Brain microvascular endothelial cell (primary cell): ENCODE data around the gene DNAH6.

Experiments
- DNase-seq: peaks from one replicate; pipeline ENCODE4 v3.0.0-alpha.2; 2020
- H3K27ac ChIP-seq: fragments of 250-450 bp; sonication (Bioruptor Pico); 2 replicates; pipeline ENCODE4 v1.5.1; 2020; ENCODE audit warnings: mild to moderate bottlenecking, moderate library complexity
- H3K27me3 ChIP-seq: fragments of 250-450 bp; sonication (Bioruptor Pico); replicated peaks from 2 replicates; pipeline ENCODE4 v1.5.1; 2020; ENCODE audit warnings: mild to moderate bottlenecking
- H3K36me3 ChIP-seq: fragments of 250-450 bp; sonication (Bioruptor Pico); replicated peaks from 2 replicates; pipeline ENCODE4 v1.5.1; 2020; ENCODE audit warnings: mild to moderate bottlenecking
- H3K4me3 ChIP-seq: 2 replicates; pipeline ENCODE4 v1.5.1; 2011; ENCODE audit warnings: low read depth, mild to moderate bottlenecking, control low read depth, low read length, moderate library complexity
- in situ Hi-C: cut with HindIII; loops from 2 replicates; pipeline ENCODE4 v1.10.0; 2017; ENCODE audit warnings: low sequenced_read_pairs, low pct_ligation_motif_present
- TF ChIP-seq, protein P1 (sequence below): IDR thresholded peaks from 2 replicates; pipeline ENCODE4 v1.5.1; 2011; ENCODE audit warnings: low read depth, mild to moderate bottlenecking, moderate library complexity, low read length, control low read depth, inconsistent platforms; ENCODE audit errors: missing control alignments

DNAH6 gene

DNA sequence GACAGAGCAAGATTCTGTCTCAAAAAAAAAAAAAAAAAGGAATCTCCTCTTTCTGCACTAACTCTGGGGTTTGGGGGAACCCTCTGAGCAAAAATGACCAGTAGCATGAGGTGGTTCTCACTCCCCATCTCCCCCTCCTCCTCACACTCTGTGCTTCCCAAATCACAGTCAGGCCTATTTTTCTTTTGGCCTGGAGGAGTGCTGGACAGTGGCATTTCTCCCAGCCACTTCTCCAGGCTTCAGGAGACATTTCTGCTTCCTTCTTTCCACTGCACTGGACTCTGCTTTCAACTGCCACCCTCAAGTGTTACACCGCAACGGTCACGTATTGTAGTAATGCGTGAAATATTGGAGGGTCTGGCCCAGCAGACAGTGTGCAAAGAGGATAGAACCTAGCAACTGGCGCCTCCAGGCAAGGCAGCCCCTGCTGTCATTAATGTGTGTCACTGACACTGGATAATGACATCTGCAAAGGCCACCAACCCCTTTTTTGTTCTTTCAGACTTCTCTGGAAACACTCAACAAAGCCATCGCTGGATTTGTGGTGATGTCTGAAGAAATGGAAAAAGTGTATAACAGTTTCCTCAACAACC is 295.6 kb downstream of the DNAH6 start:
- no peak for DNase-seq
- TF ChIP-seq, protein P1, sequence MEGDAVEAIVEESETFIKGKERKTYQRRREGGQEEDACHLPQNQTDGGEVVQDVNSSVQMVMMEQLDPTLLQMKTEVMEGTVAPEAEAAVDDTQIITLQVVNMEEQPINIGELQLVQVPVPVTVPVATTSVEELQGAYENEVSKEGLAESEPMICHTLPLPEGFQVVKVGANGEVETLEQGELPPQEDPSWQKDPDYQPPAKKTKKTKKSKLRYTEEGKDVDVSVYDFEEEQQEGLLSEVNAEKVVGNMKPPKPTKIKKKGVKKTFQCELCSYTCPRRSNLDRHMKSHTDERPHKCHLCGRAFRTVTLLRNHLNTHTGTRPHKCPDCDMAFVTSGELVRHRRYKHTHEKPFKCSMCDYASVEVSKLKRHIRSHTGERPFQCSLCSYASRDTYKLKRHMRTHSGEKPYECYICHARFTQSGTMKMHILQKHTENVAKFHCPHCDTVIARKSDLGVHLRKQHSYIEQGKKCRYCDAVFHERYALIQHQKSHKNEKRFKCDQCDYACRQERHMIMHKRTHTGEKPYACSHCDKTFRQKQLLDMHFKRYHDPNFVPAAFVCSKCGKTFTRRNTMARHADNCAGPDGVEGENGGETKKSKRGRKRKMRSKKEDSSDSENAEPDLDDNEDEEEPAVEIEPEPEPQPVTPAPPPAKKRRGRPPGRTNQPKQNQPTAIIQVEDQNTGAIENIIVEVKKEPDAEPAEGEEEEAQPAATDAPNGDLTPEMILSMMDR = no peak
- no peak overlapping the region for H3K4me3 ChIP-seq
- no peaks in the 10 kb centered on the region for H3K36me3 ChIP-seq
- no peak overlapping the region for H3K27ac ChIP-seq
- no peaks in the 10 kb centered on the region for H3K27me3 ChIP-seq
- in situ Hi-C loops = no loop called here

DNA sequence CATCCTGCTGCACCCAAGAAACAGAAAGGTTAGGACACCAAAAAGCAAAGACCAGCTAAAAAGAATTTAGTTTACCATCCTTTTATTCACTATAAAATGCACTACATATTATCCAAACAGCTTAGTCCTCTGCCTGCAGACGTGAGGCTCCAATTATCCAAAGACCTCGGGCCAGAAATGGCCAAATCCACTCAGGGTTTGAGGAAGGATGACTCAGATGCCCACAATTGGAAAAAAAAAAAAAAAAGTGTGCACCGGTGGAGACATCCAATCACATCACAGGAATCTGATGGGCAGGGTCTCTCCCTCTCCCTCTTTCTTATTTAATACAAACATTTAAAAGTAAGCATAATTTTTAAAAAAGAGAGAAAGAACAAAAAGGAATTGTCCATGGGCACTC is 298.8 kb downstream of the DNAH6 start:
- DNase-seq = no peak
- TF ChIP-seq, protein P1 = no peak
- no peaks in the 10 kb centered on the region for H3K36me3 ChIP-seq
- H3K27me3 ChIP-seq = no peaks in the 10 kb centered on the region
- H3K4me3 ChIP-seq = no peak overlapping the region
- H3K27ac ChIP-seq = no peak overlapping the region
- in situ Hi-C loops = no loop called here

DNA sequence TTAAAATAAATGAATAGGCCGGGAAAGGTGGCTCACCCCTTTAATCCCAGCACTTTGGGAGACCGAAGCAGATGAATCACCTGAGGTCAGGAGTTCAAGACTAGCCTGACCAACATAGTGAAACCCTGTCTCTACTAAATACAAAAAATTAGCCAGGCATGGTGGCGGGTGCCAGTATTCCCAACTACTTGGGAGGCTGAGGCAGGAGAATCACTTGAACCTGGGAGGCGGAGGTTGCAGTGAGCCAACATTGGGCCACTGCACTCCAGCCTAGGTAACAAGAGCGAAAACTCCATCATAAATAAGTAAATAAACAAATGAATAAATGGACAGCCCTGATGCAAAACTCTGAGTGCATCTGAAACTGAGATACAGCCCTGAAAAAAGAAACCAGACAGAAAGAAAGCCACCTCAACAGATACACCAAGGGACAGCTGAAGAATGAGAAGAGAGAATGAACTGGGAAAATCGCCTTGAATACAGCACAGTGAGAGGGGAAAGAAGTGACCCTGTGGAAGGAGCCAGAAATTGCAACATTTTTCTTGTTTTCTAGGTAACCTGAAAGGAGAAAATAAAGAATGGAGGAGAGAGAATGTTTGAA is 300.2 kb downstream of the DNAH6 start:
- TF ChIP-seq, protein P1 = no peak
- no peaks in the 10 kb centered on the region for H3K27me3 ChIP-seq
- no peaks in the 10 kb centered on the region for H3K36me3 ChIP-seq
- no peak overlapping the region for H3K4me3 ChIP-seq
- in situ Hi-C loops = no loop called here
- H3K27ac ChIP-seq = no peak overlapping the region
- DNase-seq = no peak

DNA sequence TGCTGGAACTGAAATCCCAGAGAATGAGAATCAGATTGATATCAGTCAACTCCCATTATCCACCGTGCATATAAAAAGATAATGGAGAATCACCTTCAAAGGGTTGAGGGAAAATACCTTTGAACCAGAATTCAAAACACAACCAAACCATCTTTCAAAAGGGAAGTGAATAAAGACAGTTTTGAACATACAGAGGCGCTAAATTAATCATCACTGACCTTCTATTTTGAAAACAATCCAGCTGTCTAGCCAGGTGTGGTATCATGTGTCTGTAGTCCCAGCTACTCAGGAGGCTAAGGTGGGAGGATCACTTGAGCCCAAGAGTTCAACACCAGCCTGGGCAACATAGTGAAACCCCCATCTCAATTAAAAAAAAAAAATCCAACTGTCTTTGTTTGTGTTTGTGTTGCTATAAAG is 300.9 kb downstream of the DNAH6 start:
- Histone ChIP-seq H3K4me3 (no peak overlapping the region), H3K27ac (no peak overlapping the region), H3K27me3 (no peaks in the 10 kb centered on the region), H3K36me3 (no peaks in the 10 kb centered on the region)
- DNase-seq = no peak
- TF ChIP-seq, protein P1 = no peak
- in situ Hi-C loops = no loop called here

DNA sequence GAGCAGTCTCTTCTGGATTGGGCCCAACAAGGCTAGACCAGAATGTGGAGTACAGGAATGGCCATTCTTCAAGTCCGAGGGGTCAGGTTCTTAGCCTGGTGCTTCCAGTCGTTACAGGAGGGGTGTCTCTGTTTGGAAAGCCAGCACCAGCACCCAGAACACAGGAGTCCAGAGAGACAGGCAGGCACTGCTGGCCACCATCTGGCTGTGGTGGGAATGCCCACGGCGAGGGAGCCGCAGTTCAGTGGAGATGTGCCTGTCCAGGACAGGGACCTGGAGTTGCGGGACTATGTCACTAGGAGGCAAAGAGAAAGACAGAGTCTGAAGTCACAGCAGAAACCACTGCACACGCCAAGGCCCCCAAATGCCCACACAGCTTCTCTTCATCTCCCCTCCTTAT is 305.5 kb downstream of the DNAH6 start:
- TF ChIP-seq, protein P1 = no peak
- H3K27ac ChIP-seq = no peak overlapping the region

DNA sequence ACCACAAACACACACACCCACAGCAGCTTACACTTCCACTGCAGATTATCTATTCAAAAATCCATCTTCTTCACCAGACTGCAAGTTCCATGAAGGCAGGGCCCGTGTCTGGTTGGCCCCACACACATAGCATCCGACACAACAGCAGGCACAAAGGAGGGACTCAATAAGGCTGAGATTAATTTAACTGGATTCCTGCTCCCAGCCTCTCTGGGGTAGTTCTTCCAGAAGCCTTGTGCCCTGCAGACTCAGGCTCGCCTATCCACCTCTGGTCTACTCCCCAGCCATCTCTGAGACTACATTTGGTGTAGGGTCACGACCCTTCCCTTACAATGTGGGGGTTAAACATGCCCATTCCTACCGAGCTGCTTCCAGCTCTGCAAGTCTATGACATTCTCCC is 306.9 kb downstream of the DNAH6 start:
- no peak for DNase-seq
- Histone ChIP-seq H3K4me3 (no peak overlapping the region), H3K36me3 (no peaks in the 10 kb centered on the region), H3K27ac (no peak overlapping the region), H3K27me3 (no peaks in the 10 kb centered on the region)
- in situ Hi-C loops = no loop called here
- TF ChIP-seq, protein P1 = no peak

More for the DNA sequence above, 305.5 kb downstream of the DNAH6 start:
- Histone ChIP-seq H3K36me3 (no peaks in the 10 kb centered on the region), H3K4me3 (no peak overlapping the region), H3K27me3 (no peaks in the 10 kb centered on the region)
- DNase-seq = no peak
- in situ Hi-C loops = no loop called here
